CD14-positive monocyte (primary cell): ENCODE measurements around the gene DTX2. TPM values are rescaled to one million over a fixed set of nuclear protein-coding genes. Genes with fewer than 3 reads are reported as not detected.
"Not testable (repeated sequence)": the region's sequence is repeated elsewhere in the genome, so short reads cannot be mapped to it uniquely, and the experiment has no call there.

ENCODE experiments used
- DNase-seq, 3 donors: peaks; one replicate each; pipeline ENCODE4 v3.0.0-alpha.2; 2011 to 2022
- H2AFZ ChIP-seq: 2 replicates; pipeline ENCODE4 v1.6.0; 2012; ENCODE audit warnings: mild to moderate bottlenecking, low read depth, low read length, inconsistent platforms; ENCODE audit not compliant: insufficient read depth, poor library complexity, severe bottlenecking
- H3K27ac ChIP-seq, 2 donors: 1 replicate in 1 of 2; 2 replicates in 1 of 2; pipeline ENCODE4 v1.5.1; 2012 to 2013; ENCODE audit warnings: low read length in 2 of 2, control low read depth in 1 of 2, inconsistent platforms in 1 of 2, low read depth in 1 of 2, mild to moderate bottlenecking in 1 of 2
- H3K27me3 ChIP-seq, 2 donors: one replicate each; pipeline versions ENCODE4 v1.6.0 to v1.6.1; 2011 to 2013; ENCODE audit warnings: low read length in 2 of 2; ENCODE audit not compliant: control insufficient read depth in 2 of 2, insufficient read depth in 2 of 2
- H3K36me3 ChIP-seq, 2 donors: replicated peaks in 1 of 2; 1 replicate in 1 of 2; 2 replicates in 1 of 2; pipeline versions ENCODE4 v1.5.1 to v1.6.1; 2012 to 2013; ENCODE audit warnings: low read length in 2 of 2, control low read depth in 1 of 2, inconsistent platforms in 1 of 2, mild to moderate bottlenecking in 1 of 2; ENCODE audit not compliant: insufficient read depth in 2 of 2, control insufficient read depth in 1 of 2
- H3K4me1 ChIP-seq, 2 donors: 1 replicate in 1 of 2; 2 replicates in 1 of 2; pipeline versions ENCODE4 v1.5.1 to v1.6.1; 2012 to 2013; ENCODE audit warnings: low read length in 2 of 2, control low read depth in 1 of 2, inconsistent platforms in 1 of 2, mild to moderate bottlenecking in 1 of 2, moderate library complexity in 1 of 2; ENCODE audit not compliant: insufficient read depth in 2 of 2, control insufficient read depth in 1 of 2
- H3K4me2 ChIP-seq: replicated peaks from 2 replicates; pipeline ENCODE3; 2012; ENCODE audit warnings: low read length, moderate library complexity, mild to moderate bottlenecking; ENCODE audit not compliant: poor library complexity, severe bottlenecking; ENCODE audit errors: extremely low read depth
- H3K4me3 ChIP-seq, 3 experiments: fragments of 200-600 bp in 1 of 3; sonication (generic) in 1 of 3; replicated peaks in 1 of 3; 1 replicate in 2 of 3; 2 replicates in 1 of 3; pipeline ENCODE4 v1.5.1; 2011 to 2013; ENCODE audit warnings: low read length in 3 of 3, mild to moderate bottlenecking in 3 of 3, control low read depth in 2 of 3, low read depth in 2 of 3, inconsistent platforms in 1 of 3, moderate library complexity in 1 of 3
- H3K79me2 ChIP-seq: 2 replicates; pipeline ENCODE4 v1.6.0; 2012; ENCODE audit warnings: mild to moderate bottlenecking, control low read depth, inconsistent platforms, low read length, moderate library complexity; ENCODE audit not compliant: insufficient read depth
- H3K9ac ChIP-seq: 2 replicates; pipeline ENCODE4 v1.6.0; 2017; ENCODE audit warnings: low read length, mild to moderate bottlenecking; ENCODE audit not compliant: insufficient read depth, poor library complexity, severe bottlenecking
- H3K9me3 ChIP-seq, 2 donors: replicated peaks in 1 of 2; 1 replicate in 1 of 2; 2 replicates in 1 of 2; pipeline versions ENCODE4 v1.5.1 to v1.6.1; 2012 to 2013; ENCODE audit warnings: low read length in 2 of 2, control low read depth in 1 of 2; ENCODE audit not compliant: control insufficient read depth in 1 of 2, insufficient read depth in 1 of 2
- H4K20me1 ChIP-seq: 2 replicates; pipeline ENCODE4 v1.6.0; 2012; ENCODE audit warnings: mild to moderate bottlenecking, low read length, control low read depth, moderate library complexity; ENCODE audit not compliant: insufficient read depth
- H3K27ac Mint-ChIP-seq, 7 donors: one replicate each; pipeline ENCODE4 v1.8.0; 2020; ENCODE audit warnings: mild to moderate bottlenecking in 7 of 7, mixed read lengths in 7 of 7, moderate library complexity in 6 of 7, inconsistent platforms in 2 of 7
- H3K27me3 Mint-ChIP-seq, 3 donors: one replicate each; pipeline ENCODE4 v1.8.0; 2021 to 2022; ENCODE audit warnings: low read depth in 3 of 3, mild to moderate bottlenecking in 3 of 3, mixed read lengths in 3 of 3, moderate library complexity in 3 of 3, inconsistent platforms in 1 of 3
- H3K36me3 Mint-ChIP-seq, 2 donors: one replicate each; pipeline ENCODE4 v1.8.0; 2020; ENCODE audit warnings: mixed read lengths in 2 of 2, inconsistent platforms in 1 of 2, mild to moderate bottlenecking in 1 of 2
- H3K4me1 Mint-ChIP-seq: one replicate; pipeline ENCODE4 v1.8.0; 2020; ENCODE audit warnings: mild to moderate bottlenecking, mixed read lengths
- H3K4me3 Mint-ChIP-seq, 2 donors: one replicate each; pipeline ENCODE4 v1.8.0; 2020; ENCODE audit warnings: mild to moderate bottlenecking in 2 of 2, mixed read lengths in 2 of 2, moderate library complexity in 1 of 2
- H3K9me3 Mint-ChIP-seq, 7 donors: one replicate each; pipeline ENCODE4 v1.8.0; 2020 to 2022; ENCODE audit warnings: mixed read lengths in 7 of 7, mild to moderate bottlenecking in 6 of 7, moderate library complexity in 6 of 7, inconsistent platforms in 2 of 7
- WGBS: methylation state at CpG from one replicate; pipeline ENCODE4 v1.1.5; 2013; ENCODE audit warnings: missing lambda C conversion rate; ENCODE audit not compliant: insufficient coverage; 5-methylcytosine and 5-hydroxymethylcytosine counted together
- intact Hi-C, 2 donors: fragments of 100-400 bp; cut with micrococcal nuclease; formaldehyde crosslinking; loops; one replicate each; pipeline versions ENCODE4 v1.15.0 to v1.15.1; 2023
- polyA plus RNA-seq, 3 donors: library from polyadenylated mRNA; depleted of rRNA in 1 of 3; unstranded in 2 of 3; stranded (reverse) in 1 of 3; fragments of 300-500 nt in 2 of 3; fragments of >200 nt in 1 of 3; fragmentation: Illumina TruSeq in 2 of 3; gene quantifications; 1 replicate in 2 of 3; 2 replicates in 1 of 3; pipeline ENCODE4 v1.2.3, GENCODE V29; 2012 to 2021
- TF ChIP-seq, protein P1 (sequence below): fragments of 200-600 bp; IDR thresholded peaks from one replicate; pipeline ENCODE4 v1.8.0; 2022; ENCODE audit warnings: antibody characterized with exemption, mild to moderate bottlenecking

Gene DTX2
- polyA plus RNA-seq, 3 donors, result 11.3 to 35.2 (median 20.2) TPM

DNA sequence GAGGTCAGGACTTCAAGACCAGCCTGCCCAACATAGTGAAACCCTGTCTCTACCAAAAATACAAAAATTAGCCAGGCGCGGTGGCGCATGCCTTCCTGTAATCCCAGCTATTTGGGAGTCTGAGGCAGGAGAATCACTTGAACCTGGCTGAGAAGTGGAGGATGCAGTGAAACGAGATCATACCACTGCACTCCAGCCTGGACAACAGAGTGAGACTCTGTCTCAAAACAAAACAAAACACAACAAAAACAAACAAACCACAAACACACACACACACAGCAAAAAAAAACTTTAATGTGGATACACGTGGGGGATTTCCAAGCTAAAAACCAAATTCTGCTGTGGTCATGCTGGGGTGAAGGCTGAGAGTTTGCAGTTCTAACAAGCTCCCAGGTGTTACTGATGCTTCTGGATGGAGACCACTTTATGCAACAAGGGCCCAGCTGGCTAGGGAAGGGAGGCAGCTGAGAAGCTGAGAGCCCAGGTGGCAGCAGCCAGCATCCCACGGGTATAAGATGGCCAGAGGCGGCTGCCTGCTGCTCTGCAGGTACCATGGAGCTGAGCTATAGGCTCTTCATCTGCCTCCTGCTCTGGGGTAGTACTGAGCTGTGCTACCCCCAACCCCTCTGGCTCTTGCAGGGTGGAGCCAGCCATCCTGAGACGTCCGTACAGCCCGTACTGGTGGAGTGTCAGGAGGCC, 36.9 kb upstream of the DTX2 start, which contains the start of gene ZP3:
Gene ZP3 (plus strand): TSS at position 538 of the 699 bp plus-strand sequence. CDS start 15 bp downstream, at position 553.
- Mint-ChIP-seq H3K36me3 (peaks cover 0 to 3% of the 10 kb centered on the region in 2 donors), H3K4me3 (no peak within 1 kb of the TSS), H3K27ac (peak within 1 kb of the TSS in 1 of 7 donors; percentile 30), H3K4me1 (peaks cover 37% of the 10 kb centered on the region), H3K27me3 (peaks cover 3 to 10% (median 4%) of the 10 kb centered on the region in 3 donors), H3K9me3 (peaks cover 0 to 2% (median 0%) of the 10 kb centered on the region in 7 donors)
- Histone ChIP-seq H3K27ac (no peak within 1 kb of the TSS), H2AFZ (no peak within 1 kb of the TSS), H4K20me1 (no peaks in the 10 kb centered on the region), H3K4me3 (no peak within 1 kb of the TSS), H3K9me3 (no peaks in the 10 kb centered on the region), H3K36me3 (no peaks in the 10 kb centered on the region), H3K9ac (peak within 1 kb of the TSS; percentile 15), H3K79me2 (no peaks in the 10 kb centered on the region), H3K4me1 (peaks cover 19 to 24% of the 10 kb centered on the region in 2 donors), H3K4me2 (no peak within 1 kb of the TSS), H3K27me3 (no peaks in the 10 kb centered on the region)
- TF ChIP-seq, protein P1, sequence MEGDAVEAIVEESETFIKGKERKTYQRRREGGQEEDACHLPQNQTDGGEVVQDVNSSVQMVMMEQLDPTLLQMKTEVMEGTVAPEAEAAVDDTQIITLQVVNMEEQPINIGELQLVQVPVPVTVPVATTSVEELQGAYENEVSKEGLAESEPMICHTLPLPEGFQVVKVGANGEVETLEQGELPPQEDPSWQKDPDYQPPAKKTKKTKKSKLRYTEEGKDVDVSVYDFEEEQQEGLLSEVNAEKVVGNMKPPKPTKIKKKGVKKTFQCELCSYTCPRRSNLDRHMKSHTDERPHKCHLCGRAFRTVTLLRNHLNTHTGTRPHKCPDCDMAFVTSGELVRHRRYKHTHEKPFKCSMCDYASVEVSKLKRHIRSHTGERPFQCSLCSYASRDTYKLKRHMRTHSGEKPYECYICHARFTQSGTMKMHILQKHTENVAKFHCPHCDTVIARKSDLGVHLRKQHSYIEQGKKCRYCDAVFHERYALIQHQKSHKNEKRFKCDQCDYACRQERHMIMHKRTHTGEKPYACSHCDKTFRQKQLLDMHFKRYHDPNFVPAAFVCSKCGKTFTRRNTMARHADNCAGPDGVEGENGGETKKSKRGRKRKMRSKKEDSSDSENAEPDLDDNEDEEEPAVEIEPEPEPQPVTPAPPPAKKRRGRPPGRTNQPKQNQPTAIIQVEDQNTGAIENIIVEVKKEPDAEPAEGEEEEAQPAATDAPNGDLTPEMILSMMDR, result no peak
- no peak for DNase-seq
- WGBS, result 90% methylated on average over 6 of the region's 10 CpGs
- intact Hi-C loops, result no loop called here

DNA sequence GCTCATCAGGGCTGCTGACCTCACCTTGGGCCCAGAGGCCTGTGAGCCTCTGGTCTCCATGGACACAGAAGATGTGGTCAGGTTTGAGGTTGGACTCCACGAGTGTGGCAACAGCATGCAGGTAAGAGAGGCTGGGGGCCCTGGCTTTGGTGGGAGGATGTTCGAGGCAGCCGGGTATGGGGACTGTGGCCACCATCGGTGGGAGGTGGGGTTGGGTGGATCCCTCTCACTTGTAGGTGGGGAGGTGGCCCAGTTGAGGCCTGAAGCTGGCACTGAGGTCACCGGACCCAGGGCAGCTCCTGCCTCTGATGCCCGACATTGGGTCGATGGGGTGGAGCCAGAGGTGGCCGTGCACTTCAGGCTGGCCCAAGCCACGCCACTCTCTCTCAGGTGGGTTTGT, 36.4 kb upstream of the DTX2 start:
- H3K36me3 Mint-ChIP-seq, result peaks cover 0 to 3% of the 10 kb centered on the region in 2 donors

DNA sequence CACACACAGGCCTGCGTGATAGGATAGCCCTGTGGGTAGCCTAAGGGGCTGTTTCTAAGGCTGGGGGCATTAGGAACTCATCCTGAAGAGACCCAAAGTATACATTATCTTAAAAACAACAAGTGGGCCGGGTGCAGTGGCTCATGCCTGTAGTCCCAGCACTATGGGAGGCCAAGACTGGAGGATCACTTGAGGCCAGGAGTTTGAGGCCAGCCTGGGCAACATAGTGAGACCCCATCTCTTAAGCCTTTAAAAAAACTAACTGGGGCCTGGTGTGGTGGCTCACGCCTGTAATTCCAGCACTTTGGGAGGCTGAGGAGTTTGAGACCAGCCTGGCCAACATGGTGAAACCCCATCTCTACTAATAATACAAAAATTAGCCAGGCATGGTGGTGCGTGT, 36.0 kb upstream of the DTX2 start:
- H3K4me3 Mint-ChIP-seq, H3K9ac ChIP-seq, DNase-seq, H3K4me2 ChIP-seq, H3K27ac ChIP-seq, H3K27ac Mint-ChIP-seq, H2AFZ ChIP-seq, H3K36me3 ChIP-seq, H3K79me2 ChIP-seq, H3K9me3 Mint-ChIP-seq, intact Hi-C loops, H3K4me3 ChIP-seq, H3K36me3 Mint-ChIP-seq, H3K27me3 ChIP-seq, H4K20me1 ChIP-seq, H3K9me3 ChIP-seq: not testable (repeated sequence)
- peaks cover 27% of the 10 kb centered on the region for H3K4me1 Mint-ChIP-seq
- 100% methylated on average over 1 of the region's 4 CpGs for WGBS
- H3K27me3 Mint-ChIP-seq, result peaks cover 3 to 10% (median 4%) of the 10 kb centered on the region in 3 donors
- H3K4me1 ChIP-seq, result peaks cover 14% of the 10 kb centered on the region in 2 donors

More for the DNA sequence above, 36.4 kb upstream of the DTX2 start:
- no peak overlapping the region for H3K9ac ChIP-seq
- H3K9me3 ChIP-seq, result no peaks in the 10 kb centered on the region
- TF ChIP-seq, protein P1, result no peak
- peaks cover 15 to 18% of the 10 kb centered on the region in 2 donors for H3K4me1 ChIP-seq
- DNase-seq, result no peak
- intact Hi-C loops, result no loop called here
- no peak overlapping the region for H3K4me2 ChIP-seq
- H3K36me3 ChIP-seq, result no peaks in the 10 kb centered on the region
- no peaks in the 10 kb centered on the region for H3K27me3 ChIP-seq
- Mint-ChIP-seq H3K27ac (no peak overlapping the region), H3K4me1 (peaks cover 31% of the 10 kb centered on the region), H3K9me3 (peaks cover 0 to under 1% (median 0%) of the 10 kb centered on the region in 7 donors), H3K4me3 (no peak overlapping the region), H3K27me3 (peaks cover 3 to 10% (median 4%) of the 10 kb centered on the region in 3 donors)
- H4K20me1 ChIP-seq, result no peaks in the 10 kb centered on the region
- H3K27ac ChIP-seq, result no peak overlapping the region
- no peaks in the 10 kb centered on the region for H3K79me2 ChIP-seq
- no peak overlapping the region for H2AFZ ChIP-seq
- WGBS, result 94% methylated on average over 7 of the region's 9 CpGs
- H3K4me3 ChIP-seq, result no peak overlapping the region
